ENCODE measurements around the gene RNF38. TPM values are rescaled to one million over a fixed set of nuclear protein-coding genes. Genes with fewer than 3 reads are reported as not detected.

RNF38 gene
- total RNA-seq, 1 experiment from 2014 or later, result 18.1 TPM

DNA sequence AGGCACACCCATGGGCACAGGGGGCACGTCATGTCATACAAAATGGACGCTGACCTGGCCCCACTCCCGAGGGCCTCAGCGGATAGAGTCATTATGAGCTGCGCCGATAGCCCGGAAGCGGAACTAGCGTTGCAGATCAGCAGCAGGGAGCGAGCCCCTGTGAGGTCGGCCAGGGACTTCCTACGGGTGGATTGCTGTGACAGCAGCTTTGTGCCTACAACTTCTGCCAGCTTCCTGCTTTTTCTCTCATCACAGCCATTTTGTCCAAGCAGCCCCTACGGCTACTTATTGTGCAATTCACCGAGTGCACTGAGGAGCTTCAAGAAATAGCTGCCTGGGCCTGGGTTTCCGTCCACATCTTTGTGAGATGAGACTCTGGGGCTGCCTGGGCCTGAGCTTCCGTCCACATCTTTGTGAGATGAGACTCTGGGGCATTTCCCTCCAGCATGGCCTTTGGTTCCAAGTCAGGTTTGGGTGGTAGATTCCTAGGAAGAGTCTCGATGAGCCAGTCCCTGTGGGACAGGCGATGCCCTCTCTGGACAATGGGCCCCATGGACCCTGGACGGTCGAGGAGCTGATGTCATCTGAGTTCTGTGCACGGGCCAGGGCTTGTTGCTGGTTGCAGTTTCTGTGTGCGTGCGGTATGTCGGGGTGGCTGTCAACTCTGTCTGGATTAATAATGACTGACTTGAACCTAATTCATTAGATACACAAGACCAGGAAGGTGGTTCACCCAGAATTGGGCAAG lies 74.8 kb downstream of the RNF38 start:
- CTCF ChIA-PET, result no interaction called here

GRCh38 chr9:36323926-36324325 lies 76.1 kb downstream of the RNF38 start:
- H3K9me2 ChIP-seq (ENCODE audit: insufficient read depth), result no peaks in the 10 kb centered on the region
- no TSS peak for BruUV-seq (replicated peaks)
- ChIA-PET CTCF (interaction anchor here (0.9 kb wide), 1 partner anchor 9 kb away, joined by 3 read pairs; no protein-coding TSS in a partner anchor), POLR2A (no interaction called here), RAD21 (ENCODE audit: low non-redundant PET in 1 of 2, low total read pairs in 2 of 2, uncharacterized antibody in 2 of 2, unreplicated experiment in 2 of 2) (no interaction called here)
- no peak for DNase-seq (ENCODE audit: low read depth, low spot score)
- no peaks in the 10 kb centered on the region for H3K27me3 ChIP-seq (ENCODE audit: insufficient read depth, low read length)
- H3K4me2 ChIP-seq (ENCODE audit: low read length), result no peak overlapping the region
- no peaks in the 10 kb centered on the region for H3K79me2 ChIP-seq (ENCODE audit: insufficient read depth, low read length)
- no peaks in the 10 kb centered on the region for H4K20me1 ChIP-seq (ENCODE audit: insufficient read depth)
- TF ChIP-seq SRF (IDR thresholded peaks at IDR 0.05; ENCODE audit: low read depth) (no peak), EZH2 (IDR thresholded peaks at IDR 0.05) (no peak), MAX (IDR thresholded peaks at IDR 0.05) (no peak), TCF7L2 (IDR thresholded peaks at IDR 0.05; ENCODE audit: borderline replicate concordance, extremely low read depth, insufficient read depth, insufficient read length) (no peak), SIN3A (IDR thresholded peaks at IDR 0.05; ENCODE audit: low read depth) (no peak)
- TF ChIP-seq, protein P1, sequence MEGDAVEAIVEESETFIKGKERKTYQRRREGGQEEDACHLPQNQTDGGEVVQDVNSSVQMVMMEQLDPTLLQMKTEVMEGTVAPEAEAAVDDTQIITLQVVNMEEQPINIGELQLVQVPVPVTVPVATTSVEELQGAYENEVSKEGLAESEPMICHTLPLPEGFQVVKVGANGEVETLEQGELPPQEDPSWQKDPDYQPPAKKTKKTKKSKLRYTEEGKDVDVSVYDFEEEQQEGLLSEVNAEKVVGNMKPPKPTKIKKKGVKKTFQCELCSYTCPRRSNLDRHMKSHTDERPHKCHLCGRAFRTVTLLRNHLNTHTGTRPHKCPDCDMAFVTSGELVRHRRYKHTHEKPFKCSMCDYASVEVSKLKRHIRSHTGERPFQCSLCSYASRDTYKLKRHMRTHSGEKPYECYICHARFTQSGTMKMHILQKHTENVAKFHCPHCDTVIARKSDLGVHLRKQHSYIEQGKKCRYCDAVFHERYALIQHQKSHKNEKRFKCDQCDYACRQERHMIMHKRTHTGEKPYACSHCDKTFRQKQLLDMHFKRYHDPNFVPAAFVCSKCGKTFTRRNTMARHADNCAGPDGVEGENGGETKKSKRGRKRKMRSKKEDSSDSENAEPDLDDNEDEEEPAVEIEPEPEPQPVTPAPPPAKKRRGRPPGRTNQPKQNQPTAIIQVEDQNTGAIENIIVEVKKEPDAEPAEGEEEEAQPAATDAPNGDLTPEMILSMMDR (IDR thresholded peaks at IDR 0.05 in 2 of 3, conservative IDR thresholded peaks at IDR 0.05 in 1 of 3; ENCODE audit: borderline replicate concordance in 1 of 3, insufficient read depth in 1 of 3, low read depth in 2 of 3, low read length in 2 of 3), result no peak
- no peak overlapping the region for H3K9ac ChIP-seq (ENCODE audit: low read length)
- peaks cover 0 to 13% of the 10 kb centered on the region in 2 experiments; a peak in 3 of 4 replicates for H3K4me1 ChIP-seq (ENCODE audit: control insufficient read depth in 1 of 2, insufficient read depth in 2 of 2, low read length in 2 of 2)
- no peaks in the 10 kb centered on the region for H3K36me3 ChIP-seq (ENCODE audit: control insufficient read depth in 1 of 2, insufficient read depth in 2 of 2, low read length in 2 of 2)
- H2AFZ ChIP-seq (ENCODE audit: low read depth, low read length, poor library complexity, severe bottlenecking), result no peak overlapping the region
- no peak for ATAC-seq
- no peak overlapping the region for H3K4me3 ChIP-seq (replicated peaks in 1 of 2; ENCODE audit: low read depth in 1 of 2, low read length in 2 of 2)
- intact Hi-C loops (cut with micrococcal nuclease), result loop anchor here (10.0 kb wide), 1 partner anchor 219 kb away; no protein-coding TSS in a partner anchor
- H3K9me3 ChIP-seq (ENCODE audit: control insufficient read depth in 1 of 2, insufficient read depth in 1 of 2, low read depth in 1 of 2, low read length in 2 of 2), result no peaks in the 10 kb centered on the region
- no peak overlapping the region for H3K27ac ChIP-seq (ENCODE audit: low read depth, low read length)

More for the DNA sequence above, 74.8 kb downstream of the RNF38 start:
- intact Hi-C loops (cut with micrococcal nuclease), result loop anchor here (10.0 kb wide), 1 partner anchor 220 kb away; no protein-coding TSS in a partner anchor
- Histone ChIP-seq H3K9me2 (ENCODE audit: insufficient read depth) (no peaks in the 10 kb centered on the region), H4K20me1 (ENCODE audit: insufficient read depth) (no peaks in the 10 kb centered on the region), H3K9ac (ENCODE audit: low read length) (no peak overlapping the region), H3K4me1 (ENCODE audit: control insufficient read depth in 1 of 2, insufficient read depth in 2 of 2, low read length in 2 of 2) (peaks cover 0 to 5% of the 10 kb centered on the region in 2 experiments; a peak in 2 of 4 replicates), H3K27me3 (ENCODE audit: insufficient read depth, low read length) (no peaks in the 10 kb centered on the region), H3K9me3 (ENCODE audit: control insufficient read depth in 1 of 2, insufficient read depth in 1 of 2, low read depth in 1 of 2, low read length in 2 of 2) (no peaks in the 10 kb centered on the region), H3K79me2 (ENCODE audit: insufficient read depth, low read length) (no peaks in the 10 kb centered on the region), H3K27ac (ENCODE audit: low read depth, low read length) (no peak overlapping the region), H3K36me3 (ENCODE audit: control insufficient read depth in 1 of 2, insufficient read depth in 2 of 2, low read length in 2 of 2) (no peaks in the 10 kb centered on the region), H3K4me2 (ENCODE audit: low read length) (no peak overlapping the region), H2AFZ (ENCODE audit: low read depth, low read length, poor library complexity, severe bottlenecking) (no peak overlapping the region), H3K4me3 (replicated peaks in 1 of 2; ENCODE audit: low read depth in 1 of 2, low read length in 2 of 2) (no peak overlapping the region)
- no peak for ATAC-seq
- ChIA-PET RAD21 (ENCODE audit: low non-redundant PET in 1 of 2, low total read pairs in 2 of 2, uncharacterized antibody in 2 of 2, unreplicated experiment in 2 of 2) (no interaction called here), POLR2A (no interaction called here)
- TF ChIP-seq JUND (IDR thresholded peaks at IDR 0.05), result no peak
- TF ChIP-seq EGR1 (IDR thresholded peaks at IDR 0.05; ENCODE audit: low read depth), result no peak
- TF ChIP-seq FOSL1 (IDR thresholded peaks at IDR 0.05; ENCODE audit: low read depth), result no peak
- BruUV-seq (replicated peaks), result no TSS peak
- DNase-seq (ENCODE audit: low read depth, low spot score), result no peak
